ENCODE measurements around the gene PBX1.
A peak's percentile ranks its signal among the peaks of the same experiment; 100 is the strongest.

PBX1 gene

DNA sequence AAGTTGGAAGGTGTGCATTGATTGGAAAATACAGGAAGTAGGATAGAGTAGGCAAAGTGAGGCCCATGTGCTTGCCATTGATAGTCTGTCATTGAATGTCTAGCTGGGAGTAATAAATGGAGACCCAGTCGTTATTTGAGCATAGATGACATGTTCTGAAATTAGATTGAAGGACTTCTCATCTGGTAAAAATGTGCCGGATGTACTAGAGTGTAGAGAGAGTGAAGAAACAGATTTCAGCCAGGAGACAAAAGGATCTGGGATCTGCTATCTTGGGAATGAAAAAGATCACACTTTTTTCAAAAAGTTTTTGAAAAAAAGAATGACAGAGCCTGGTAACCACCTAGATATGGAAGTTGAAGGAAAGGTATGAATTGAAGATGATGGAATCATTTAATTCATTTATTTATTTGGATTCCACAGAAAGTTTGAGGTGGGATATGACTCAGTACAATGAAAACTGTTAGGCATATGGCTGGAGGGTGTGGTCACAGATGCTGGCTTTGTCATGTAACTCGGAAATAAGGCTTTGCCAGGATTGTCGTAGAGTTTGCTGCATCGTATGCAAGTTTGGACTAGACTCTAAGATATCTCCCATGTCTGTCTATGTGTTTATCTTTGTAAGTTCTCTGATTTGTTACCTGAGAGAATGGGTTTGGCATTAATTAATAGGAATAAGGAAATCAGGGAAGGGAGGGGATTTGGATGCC lies 137.1 kb downstream of the PBX1 start:
- DNase-seq (ENCODE audit: insufficient read length, low spot score) (no peak), FAIRE-seq (no peak)

DNA sequence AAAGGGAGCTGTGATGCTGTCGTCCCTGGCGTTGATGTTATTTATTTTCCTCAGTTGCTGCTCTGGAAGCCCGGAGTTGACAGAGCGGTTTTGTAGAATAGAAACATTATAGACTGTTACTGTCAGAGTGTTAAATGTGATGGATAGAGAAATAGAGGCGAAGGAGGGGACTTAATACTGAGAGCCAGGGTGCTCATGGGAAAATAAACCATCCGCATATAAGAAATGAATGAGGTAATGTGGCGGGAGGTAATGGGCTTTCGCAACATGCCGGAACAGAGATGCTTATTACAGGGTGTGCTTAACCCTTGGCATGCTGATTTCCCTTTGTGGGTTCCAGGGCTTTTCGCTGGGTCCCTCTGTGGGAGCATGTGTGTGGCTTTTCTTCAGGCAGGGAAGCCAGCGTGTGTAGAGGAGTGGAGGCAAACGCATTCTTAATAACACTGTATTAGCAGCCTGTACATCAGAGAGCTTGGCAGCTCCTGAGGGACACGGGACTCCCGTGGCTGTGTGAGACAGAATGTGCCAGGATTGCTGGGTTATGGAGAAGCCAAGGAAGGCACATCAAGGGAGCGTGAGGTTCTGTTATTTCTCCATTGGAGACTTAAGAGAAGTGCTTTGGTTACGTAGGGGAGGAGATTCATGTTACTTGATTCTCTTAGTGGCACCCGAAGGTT lies 141.0 kb downstream of the PBX1 start:
- no peak for FAIRE-seq
- DNase-seq (ENCODE audit: insufficient read length, low spot score): no peak
- TF ChIP-seq POLR2A (IDR thresholded peaks at IDR 0.05; ENCODE audit: low read depth, low read length): no peak

More for the DNA sequence above, 137.1 kb downstream of the PBX1 start:
- TF ChIP-seq POLR2A (IDR thresholded peaks at IDR 0.05; ENCODE audit: low read depth, low read length): no peak

DNA sequence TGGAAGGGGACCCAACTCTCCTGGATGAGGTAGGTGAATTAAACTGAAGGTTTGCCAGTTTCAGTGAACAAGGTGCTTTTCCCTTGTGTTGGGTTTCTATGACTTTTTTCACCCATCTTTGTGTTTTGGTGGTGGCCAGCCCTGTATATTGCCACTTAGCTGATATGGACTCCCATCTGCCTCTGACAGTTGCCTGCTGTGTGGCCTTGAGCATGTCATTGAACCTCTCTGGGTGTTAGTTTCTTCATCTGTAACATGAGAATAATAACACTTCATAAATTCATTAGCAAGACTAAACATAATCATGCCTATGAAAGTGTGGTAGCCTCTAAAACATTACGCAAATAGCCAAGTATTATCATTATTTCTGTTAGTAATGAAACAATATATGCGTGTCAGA lies 141.7 kb downstream of the PBX1 start:
- FAIRE-seq (no peak), DNase-seq (ENCODE audit: insufficient read length, low spot score) (no peak)
- no peak for TF ChIP-seq POLR2A (IDR thresholded peaks at IDR 0.05; ENCODE audit: low read depth, low read length)

DNA sequence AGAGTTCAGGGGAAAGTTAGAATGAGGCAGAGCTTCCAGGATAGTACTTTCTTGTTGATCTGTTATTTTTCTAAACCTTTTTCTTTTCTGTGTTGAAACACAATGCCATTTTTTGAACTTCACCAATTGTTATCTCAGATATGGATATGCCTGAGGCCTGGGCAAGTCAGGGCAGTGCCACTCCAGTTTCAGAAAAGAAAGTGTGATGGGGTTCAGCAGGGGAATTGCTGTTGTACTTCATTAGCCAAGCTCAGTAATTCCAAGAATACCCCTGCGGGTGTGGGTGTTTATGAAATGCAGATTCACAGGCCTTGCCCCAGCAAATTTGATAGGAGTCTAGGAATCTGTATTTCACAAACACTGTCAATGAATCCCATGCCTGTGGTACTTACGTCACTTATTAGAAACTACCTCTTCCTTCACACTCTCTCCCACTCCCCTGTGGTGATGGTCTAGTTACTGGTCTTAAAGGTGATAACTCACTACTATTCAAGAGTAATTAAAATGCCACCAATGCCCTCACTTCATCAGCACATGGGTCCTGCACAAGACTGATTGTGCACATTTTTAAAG lies 142.3 kb downstream of the PBX1 start:
- no peak for DNase-seq (ENCODE audit: insufficient read length, low spot score)
- FAIRE-seq: no peak
- no peak for TF ChIP-seq POLR2A (IDR thresholded peaks at IDR 0.05; ENCODE audit: low read depth, low read length)

DNA sequence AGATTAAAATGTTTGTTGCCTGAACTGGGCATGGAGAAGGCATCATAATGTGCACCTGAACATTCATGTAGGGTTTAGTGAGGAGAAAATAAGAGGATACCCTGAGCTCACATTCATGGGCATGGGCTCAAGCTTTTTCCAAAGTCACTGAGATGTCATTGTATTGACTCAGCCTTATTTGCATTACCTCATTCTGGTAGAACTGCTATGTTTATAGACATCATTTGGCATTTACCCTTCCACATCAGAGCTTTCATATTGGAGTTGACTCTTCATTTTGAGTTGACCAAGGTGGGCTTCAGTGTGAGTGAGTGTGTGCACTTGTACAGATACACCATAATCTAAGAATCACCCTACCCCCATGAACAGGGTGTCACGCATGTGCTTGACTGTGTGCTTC lies 143.2 kb downstream of the PBX1 start:
- DNase-seq (ENCODE audit: insufficient read length, low spot score): peak; percentile 9

DNA sequence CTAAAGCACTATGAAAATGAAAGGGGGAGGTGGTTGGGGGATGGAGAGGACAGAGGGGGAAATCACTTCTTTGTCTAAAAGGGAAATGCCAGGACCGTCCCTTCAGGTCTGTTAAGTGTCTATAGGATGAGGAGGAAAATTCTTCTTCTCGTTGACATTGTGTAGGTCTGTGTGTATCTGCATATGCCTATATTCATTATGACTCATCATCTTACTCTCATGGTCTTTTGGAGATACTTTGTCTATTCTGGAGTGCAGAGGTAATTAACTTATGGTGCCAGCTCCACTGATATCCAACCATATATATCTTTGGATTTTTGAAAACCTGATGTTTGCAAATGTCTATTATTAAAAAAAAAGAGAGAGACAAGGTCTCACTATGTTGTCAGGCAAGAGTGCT lies 143.7 kb downstream of the PBX1 start:
- DNase-seq (ENCODE audit: insufficient read length, low spot score): no peak
- no peak for FAIRE-seq
- no peak for TF ChIP-seq POLR2A (IDR thresholded peaks at IDR 0.05; ENCODE audit: low read depth, low read length)

More for the DNA sequence above, 143.2 kb downstream of the PBX1 start:
- no peak for TF ChIP-seq POLR2A (IDR thresholded peaks at IDR 0.05; ENCODE audit: low read depth, low read length)
- no peak for FAIRE-seq

DNA sequence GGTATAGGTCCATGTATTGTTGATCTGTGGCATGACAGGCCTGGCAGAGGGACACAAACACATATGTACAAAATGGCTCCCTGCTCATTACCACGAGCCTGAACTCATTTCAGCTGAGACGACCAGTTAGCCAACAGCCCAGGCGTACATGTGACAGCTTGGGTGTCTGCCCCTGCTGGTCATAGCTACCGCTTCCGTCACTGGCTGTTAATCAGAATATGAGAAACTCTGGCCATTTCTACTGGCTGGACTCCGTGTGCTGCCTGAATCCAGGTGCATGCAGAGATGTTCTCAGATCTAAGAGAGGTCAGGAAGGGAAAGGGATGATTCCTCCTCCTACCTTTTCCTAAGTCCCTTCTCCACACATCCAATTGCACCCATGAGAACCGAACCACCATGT lies 144.5 kb downstream of the PBX1 start:
- FAIRE-seq (no peak), DNase-seq (ENCODE audit: insufficient read length, low spot score) (no peak)
- TF ChIP-seq POLR2A (IDR thresholded peaks at IDR 0.05; ENCODE audit: low read depth, low read length): no peak

DNA sequence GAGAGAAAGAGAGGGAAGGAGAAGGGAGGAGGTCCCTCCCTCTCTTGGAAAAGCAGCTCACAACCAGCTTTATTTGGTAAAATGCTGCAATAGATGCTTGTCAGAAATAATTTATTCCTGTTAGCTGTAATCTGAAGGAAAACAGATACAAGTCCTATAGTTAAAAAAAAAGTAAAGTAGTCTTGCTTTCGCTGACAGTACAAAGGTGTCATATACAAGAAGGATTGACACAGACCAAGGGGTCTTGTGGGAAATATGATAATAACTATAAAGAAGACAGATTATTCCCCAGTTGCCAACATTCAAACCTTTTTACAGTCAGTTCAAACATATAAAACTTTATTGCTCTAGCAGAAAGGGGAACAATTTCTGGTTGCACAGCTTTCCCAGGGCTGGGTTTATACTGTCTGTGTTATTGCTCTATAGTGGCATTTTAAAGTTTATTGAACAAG lies 145.0 kb downstream of the PBX1 start:
- TF ChIP-seq POLR2A (IDR thresholded peaks at IDR 0.05; ENCODE audit: low read depth, low read length): no peak
- DNase-seq (ENCODE audit: insufficient read length, low spot score) (no peak), FAIRE-seq (no peak)

DNA sequence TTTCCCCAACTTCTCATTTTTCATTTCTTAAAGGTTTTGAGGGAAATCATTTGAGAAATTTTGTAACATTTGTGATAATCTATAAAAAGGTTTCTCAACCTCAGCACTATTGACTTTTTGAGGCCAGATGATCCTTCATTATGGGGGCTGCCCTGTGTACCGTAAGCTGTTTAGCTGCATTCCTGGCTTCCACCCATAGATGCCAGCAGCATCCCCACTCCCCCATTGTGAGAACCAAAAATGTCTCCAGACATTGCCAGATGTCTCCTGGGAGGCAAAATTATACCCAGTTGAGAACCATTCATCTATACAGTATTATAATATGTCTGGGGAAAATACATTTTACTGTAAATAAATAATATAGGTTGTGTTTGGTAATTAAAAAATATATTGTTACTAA lies 146.0 kb downstream of the PBX1 start:
- no peak for FAIRE-seq
- DNase-seq (ENCODE audit: insufficient read length, low spot score): no peak
- TF ChIP-seq POLR2A (IDR thresholded peaks at IDR 0.05; ENCODE audit: low read depth, low read length): no peak

DNA sequence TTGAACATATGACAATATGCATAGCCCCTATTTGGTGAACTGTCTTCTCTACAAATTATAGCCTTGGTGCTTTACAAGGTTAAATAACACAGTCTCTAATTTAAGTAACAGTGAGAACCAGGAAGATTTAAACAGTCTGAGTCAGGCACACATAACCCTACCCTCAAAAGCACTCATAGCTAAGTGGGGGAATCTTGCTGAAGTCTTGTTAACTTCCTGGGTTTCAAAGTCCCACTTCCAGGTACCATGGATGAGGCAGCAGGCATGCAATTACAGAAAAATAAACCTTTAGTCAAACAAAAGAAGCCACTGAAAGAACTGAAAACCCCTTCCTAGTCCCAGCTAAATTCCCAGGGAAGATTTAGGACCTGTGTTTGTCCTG lies 147.6 kb downstream of the PBX1 start:
- DNase-seq (ENCODE audit: insufficient read length, low spot score) (no peak), FAIRE-seq (no peak)
- TF ChIP-seq POLR2A (IDR thresholded peaks at IDR 0.05; ENCODE audit: low read depth, low read length): no peak

DNA sequence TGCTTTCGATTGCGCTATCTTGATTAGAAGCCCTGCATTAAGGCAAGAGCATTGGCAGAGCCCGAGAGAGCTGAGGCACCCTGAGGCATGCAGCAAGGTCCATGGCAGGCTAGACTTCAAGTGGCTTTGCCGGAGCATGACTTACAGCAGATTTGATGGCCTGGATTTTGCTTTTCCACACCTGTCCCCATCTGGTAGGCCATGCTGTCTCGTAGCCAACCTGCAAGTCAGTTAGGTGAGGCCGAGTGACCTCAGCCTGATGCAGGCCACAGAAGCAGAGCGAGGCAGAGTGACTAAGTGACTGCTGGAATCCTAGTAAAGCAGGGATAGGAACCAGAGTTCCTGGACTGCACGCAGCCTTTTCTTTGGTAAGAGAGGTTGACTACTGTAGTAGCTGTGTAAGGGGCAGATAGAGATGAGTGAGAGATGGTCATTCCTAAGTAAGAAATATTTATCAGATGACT lies 148.9 kb downstream of the PBX1 start:
- TF ChIP-seq POLR2A (IDR thresholded peaks at IDR 0.05; ENCODE audit: low read depth, low read length): no peak
- FAIRE-seq: peak; percentile 66
- peak; percentile 31 for DNase-seq (ENCODE audit: insufficient read length, low spot score)

DNA sequence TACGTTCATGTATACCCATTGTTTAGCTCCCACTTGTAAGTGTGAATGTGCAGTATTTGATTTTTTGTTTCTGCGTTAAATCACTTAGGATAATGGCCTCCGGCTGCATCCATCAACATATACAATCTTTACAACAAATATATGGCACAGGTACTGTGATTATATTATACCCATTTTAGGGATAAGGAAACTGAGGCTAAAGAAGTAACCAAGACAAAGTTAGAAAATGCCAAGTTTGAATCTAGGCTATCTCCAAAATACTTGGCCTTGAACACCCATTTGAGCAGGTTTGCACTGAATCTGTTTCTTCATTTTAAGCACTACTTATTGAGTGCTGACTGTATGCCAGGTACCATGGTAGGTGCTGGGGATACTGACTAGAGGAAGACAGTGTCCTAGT lies 149.6 kb downstream of the PBX1 start:
- DNase-seq (ENCODE audit: insufficient read length, low spot score) (no peak), FAIRE-seq (no peak)
- TF ChIP-seq POLR2A (IDR thresholded peaks at IDR 0.05; ENCODE audit: low read depth, low read length): no peak

DNA sequence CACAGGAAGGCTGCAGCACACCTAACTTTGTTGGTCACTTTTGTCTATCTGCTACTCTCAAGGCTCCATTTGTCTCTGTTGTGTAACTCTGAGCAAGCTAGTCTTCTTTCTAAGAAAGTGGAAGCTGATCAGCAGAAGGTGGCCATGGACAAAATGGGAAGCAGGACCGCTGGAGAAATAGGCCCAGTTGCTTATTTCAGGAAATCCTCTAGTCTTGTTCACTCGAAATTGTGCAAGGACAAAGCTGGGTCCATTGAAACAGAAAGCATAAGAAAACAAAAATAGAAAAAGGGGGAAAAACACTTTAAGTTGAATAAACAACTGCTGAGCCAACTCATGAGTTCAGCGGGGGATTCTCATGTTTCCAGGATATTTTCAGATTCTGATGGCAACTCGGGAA lies 150.1 kb downstream of the PBX1 start:
- no peak for TF ChIP-seq POLR2A (IDR thresholded peaks at IDR 0.05; ENCODE audit: low read depth, low read length)
- DNase-seq (ENCODE audit: insufficient read length, low spot score) (no peak), FAIRE-seq (no peak)

DNA sequence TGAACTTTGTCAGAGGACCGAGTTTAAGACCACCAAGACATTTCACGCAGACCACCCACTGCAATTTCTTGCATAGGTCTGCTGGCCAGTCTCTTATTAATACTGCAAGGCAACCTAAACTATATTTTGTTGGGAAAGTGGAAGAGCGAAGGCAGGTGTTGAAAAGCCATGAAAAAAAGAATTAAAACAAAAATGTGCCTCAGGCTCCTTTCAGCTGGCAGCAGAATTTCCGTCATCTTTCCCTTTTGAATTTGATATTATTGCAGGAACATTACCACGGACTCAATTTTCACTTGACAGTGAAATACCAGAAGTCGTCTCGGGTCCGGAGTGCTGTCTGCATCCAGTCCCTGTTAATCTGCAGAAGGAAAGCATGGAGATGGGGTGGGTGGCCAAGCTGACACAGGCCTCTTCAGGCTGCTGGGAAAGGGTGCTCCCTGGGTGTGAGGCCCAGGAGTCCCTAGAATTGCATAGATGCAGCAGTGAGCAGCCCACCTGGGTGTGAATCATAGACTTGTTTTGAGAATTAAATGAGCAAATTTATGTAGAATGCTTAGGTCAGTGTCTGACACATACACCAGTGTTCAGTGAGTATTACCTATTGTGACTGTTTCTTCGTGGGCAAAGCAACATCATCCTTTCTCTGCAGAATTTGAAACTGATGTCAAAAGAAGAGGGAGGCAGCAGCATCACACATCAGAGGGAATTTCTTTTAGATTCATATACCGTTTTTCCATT lies 150.7 kb downstream of the PBX1 start:
- TF ChIP-seq POLR2A (IDR thresholded peaks at IDR 0.05; ENCODE audit: low read depth, low read length): no peak
- DNase-seq (ENCODE audit: insufficient read length, low spot score) (no peak), FAIRE-seq (no peak)
